ENCODE results near the gene ENOPH1.

DNA sequence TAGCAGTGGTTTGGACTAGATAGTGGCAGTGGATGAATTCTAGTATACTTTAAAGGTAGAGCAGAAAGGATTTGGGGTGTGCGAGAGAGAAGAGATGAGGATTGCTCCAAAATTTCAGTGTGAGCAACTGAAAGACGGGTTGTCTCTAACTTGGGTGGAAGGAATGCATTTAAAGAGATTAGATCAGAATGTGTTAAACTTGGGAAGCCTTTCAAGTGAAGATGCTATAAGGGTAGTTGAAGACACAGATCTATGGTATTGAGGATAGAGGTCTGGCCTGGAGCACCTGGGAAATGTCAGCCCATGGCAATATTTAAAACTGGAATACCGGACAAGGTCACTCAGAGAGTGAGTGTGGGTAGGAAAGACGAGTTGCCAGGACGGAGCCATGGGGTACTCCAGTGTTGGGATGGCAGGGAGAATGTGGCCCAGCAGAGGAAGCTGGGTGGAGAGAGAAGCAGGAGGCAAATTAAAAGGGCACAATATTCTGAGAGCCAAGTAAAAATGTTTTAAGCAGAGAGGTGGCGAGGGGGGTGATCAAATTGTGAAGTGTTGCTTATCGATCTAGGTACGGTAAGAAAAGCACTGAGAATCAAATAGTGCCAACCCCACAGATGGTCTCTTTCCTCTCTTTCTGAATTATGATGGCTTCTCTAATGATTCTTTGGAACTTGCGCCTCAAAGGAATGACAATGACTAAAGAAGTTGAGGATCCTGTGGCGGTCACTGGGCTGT, 50.5 kb downstream of the ENOPH1 start:
- TF ChIP-seq SUZ12 (IDR thresholded peaks at IDR 0.05; ENCODE audit: extremely low read depth, insufficient read depth, insufficient read length) = no peak
- no peak for TF ChIP-seq YY1 (IDR thresholded peaks at IDR 0.05; ENCODE audit: insufficient read depth, insufficient read length)

Measured in NT2/D1 (cell line).